Measurements from ENCODE around the gene ATP6V0A4.

ATP6V0A4 gene

GRCh38 chr7:138665249-138665648, 132.7 kb downstream of the ATP6V0A4 start:
- TF ChIP-seq, protein P1, sequence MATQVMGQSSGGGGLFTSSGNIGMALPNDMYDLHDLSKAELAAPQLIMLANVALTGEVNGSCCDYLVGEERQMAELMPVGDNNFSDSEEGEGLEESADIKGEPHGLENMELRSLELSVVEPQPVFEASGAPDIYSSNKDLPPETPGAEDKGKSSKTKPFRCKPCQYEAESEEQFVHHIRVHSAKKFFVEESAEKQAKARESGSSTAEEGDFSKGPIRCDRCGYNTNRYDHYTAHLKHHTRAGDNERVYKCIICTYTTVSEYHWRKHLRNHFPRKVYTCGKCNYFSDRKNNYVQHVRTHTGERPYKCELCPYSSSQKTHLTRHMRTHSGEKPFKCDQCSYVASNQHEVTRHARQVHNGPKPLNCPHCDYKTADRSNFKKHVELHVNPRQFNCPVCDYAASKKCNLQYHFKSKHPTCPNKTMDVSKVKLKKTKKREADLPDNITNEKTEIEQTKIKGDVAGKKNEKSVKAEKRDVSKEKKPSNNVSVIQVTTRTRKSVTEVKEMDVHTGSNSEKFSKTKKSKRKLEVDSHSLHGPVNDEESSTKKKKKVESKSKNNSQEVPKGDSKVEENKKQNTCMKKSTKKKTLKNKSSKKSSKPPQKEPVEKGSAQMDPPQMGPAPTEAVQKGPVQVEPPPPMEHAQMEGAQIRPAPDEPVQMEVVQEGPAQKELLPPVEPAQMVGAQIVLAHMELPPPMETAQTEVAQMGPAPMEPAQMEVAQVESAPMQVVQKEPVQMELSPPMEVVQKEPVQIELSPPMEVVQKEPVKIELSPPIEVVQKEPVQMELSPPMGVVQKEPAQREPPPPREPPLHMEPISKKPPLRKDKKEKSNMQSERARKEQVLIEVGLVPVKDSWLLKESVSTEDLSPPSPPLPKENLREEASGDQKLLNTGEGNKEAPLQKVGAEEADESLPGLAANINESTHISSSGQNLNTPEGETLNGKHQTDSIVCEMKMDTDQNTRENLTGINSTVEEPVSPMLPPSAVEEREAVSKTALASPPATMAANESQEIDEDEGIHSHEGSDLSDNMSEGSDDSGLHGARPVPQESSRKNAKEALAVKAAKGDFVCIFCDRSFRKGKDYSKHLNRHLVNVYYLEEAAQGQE (IDR thresholded peaks at IDR 0.05; ENCODE audit: insufficient read depth in 1 of 2, low read depth in 2 of 2, low read length in 2 of 2) = no peak
- TF ChIP-seq FOXP2 (optimal IDR thresholded peaks at IDR 0.05; ENCODE audit: borderline replicate concordance, extremely low read depth, extremely low read length, insufficient read depth) (no peak), POLR2AphosphoS5 (IDR thresholded peaks at IDR 0.05; ENCODE audit: low read depth, low read length) (no peak)

- TF ChIP-seq FOXP2 (optimal IDR thresholded peaks at IDR 0.05; ENCODE audit: borderline replicate concordance, extremely low read depth, extremely low read length, insufficient read depth) (no peak), POLR2AphosphoS5 (IDR thresholded peaks at IDR 0.05; ENCODE audit: low read depth, low read length) (no peak), TAF1 (IDR thresholded peaks at IDR 0.05; ENCODE audit: borderline replicate concordance, insufficient read depth, low read length) (no peak), SIN3A (IDR thresholded peaks at IDR 0.05; ENCODE audit: borderline replicate concordance, insufficient read depth, low read length) (no peak)
- TF ChIP-seq, protein P1 (IDR thresholded peaks at IDR 0.05; ENCODE audit: insufficient read depth in 1 of 2, low read depth in 2 of 2, low read length in 2 of 2) = no peak
Measured at GRCh38 chr7:138663725-138664710, 134.0 kb downstream of the ATP6V0A4 start.

- TF ChIP-seq SIN3A (IDR thresholded peaks at IDR 0.05; ENCODE audit: borderline replicate concordance, insufficient read depth, low read length) = no peak
- no peak for TF ChIP-seq FOXP2 (optimal IDR thresholded peaks at IDR 0.05; ENCODE audit: borderline replicate concordance, extremely low read depth, extremely low read length, insufficient read depth)
- no peak for TF ChIP-seq TAF1 (IDR thresholded peaks at IDR 0.05; ENCODE audit: borderline replicate concordance, insufficient read depth, low read length)
Measured at GRCh38 chr7:138662991-138663320, 135.0 kb downstream of the ATP6V0A4 start.

- TF ChIP-seq SIN3A (IDR thresholded peaks at IDR 0.05; ENCODE audit: borderline replicate concordance, insufficient read depth, low read length) (no peak), FOXP2 (optimal IDR thresholded peaks at IDR 0.05; ENCODE audit: borderline replicate concordance, extremely low read depth, extremely low read length, insufficient read depth) (no peak), TAF1 (IDR thresholded peaks at IDR 0.05; ENCODE audit: borderline replicate concordance, insufficient read depth, low read length) (no peak), POLR2AphosphoS5 (IDR thresholded peaks at IDR 0.05; ENCODE audit: low read depth, low read length) (no peak)
- TF ChIP-seq, protein P1 (IDR thresholded peaks at IDR 0.05; ENCODE audit: insufficient read depth in 1 of 2, low read depth in 2 of 2, low read length in 2 of 2) = no peak
Measured at GRCh38 chr7:138662076-138662990, 135.7 kb downstream of the ATP6V0A4 start.

DNA sequence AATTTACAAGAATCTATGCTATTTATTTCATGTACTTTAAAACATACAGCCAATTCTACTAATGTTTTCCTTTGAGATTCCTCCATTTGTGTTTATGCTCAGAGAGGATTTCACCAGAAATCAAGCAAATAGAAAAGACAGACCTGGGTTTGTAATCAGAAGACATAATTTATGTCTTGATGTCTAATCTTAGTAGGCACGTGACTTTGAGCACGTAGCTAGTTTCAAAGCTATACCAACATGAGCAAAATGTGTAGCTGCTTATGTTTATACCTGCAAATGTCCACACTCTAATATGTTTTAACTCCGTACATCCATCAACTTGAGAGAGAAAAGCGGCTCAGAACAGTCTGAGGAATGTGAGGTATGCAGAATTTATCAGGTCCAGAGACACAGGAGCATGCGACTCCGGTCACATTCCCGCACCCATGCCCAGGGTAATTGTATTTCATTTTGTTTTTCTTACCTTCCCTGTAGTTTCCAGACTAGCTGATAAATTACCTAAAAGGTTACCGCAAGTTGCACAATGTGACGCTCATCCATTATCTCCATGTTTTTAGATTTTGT, 136.8 kb downstream of the ATP6V0A4 start:
- TF ChIP-seq POLR2AphosphoS5 (IDR thresholded peaks at IDR 0.05; ENCODE audit: low read depth, low read length) (no peak), FOXP2 (optimal IDR thresholded peaks at IDR 0.05; ENCODE audit: borderline replicate concordance, extremely low read depth, extremely low read length, insufficient read depth) (no peak), TAF1 (IDR thresholded peaks at IDR 0.05; ENCODE audit: borderline replicate concordance, insufficient read depth, low read length) (no peak)
- TF ChIP-seq, protein P1 (IDR thresholded peaks at IDR 0.05; ENCODE audit: insufficient read depth in 1 of 2, low read depth in 2 of 2, low read length in 2 of 2) = no peak
